HEK293T (cell line): ENCODE results near the gene TAP2.

ENCODE experiments used
- CTCF ChIA-PET: fragments of 350-600 bp; formaldehyde crosslinking; extraction: SDS; loops from one replicate; lab custom pipeline; 2021; ENCODE audit warnings: antibody characterized with exemption, inconsistent platforms; lab: Yijun Ruan, JAX
- POLR2A ChIA-PET: fragments of 350-600 bp; formaldehyde crosslinking; extraction: SDS; loops from one replicate; lab custom pipeline; 2020; ENCODE audit warnings: antibody characterized with exemption, inconsistent platforms; lab: Yijun Ruan, JAX
- DNase-seq: peaks from one replicate; pipeline ENCODE4 v3.0.0; 2012; ENCODE audit warnings: mixed read lengths; ENCODE audit errors: extremely low spot score
- ARNT ChIP-seq: fragments of 450-650 bp; IDR thresholded peaks from 2 replicates; pipeline ENCODE4 v1.6.1; 2017; ENCODE audit warnings: mild to moderate bottlenecking
- BHLHE40 ChIP-seq: fragments of 450-650 bp; IDR thresholded peaks from 2 replicates; pipeline ENCODE4 v1.6.1; 2016; ENCODE audit warnings: mild to moderate bottlenecking, moderate library complexity, borderline replicate concordance
- CTBP1 ChIP-seq: fragments of 450-650 bp; IDR thresholded peaks from 2 replicates; pipeline ENCODE4 v1.6.1; 2016; ENCODE audit warnings: borderline replicate concordance
- ELF4 ChIP-seq: fragments of 450-650 bp; IDR thresholded peaks from 2 replicates; pipeline ENCODE4 v1.6.1; 2017; ENCODE audit warnings: antibody characterized with exemption
- FOXA1 ChIP-seq: fragments of 450-650 bp; IDR thresholded peaks from 2 replicates; pipeline ENCODE4 v1.6.1; 2016; ENCODE audit warnings: mild to moderate bottlenecking
- FOXK2 ChIP-seq: fragments of 450-650 bp; IDR thresholded peaks from 2 replicates; pipeline ENCODE4 v1.6.1; 2016; ENCODE audit warnings: mild to moderate bottlenecking
- FOXM1 ChIP-seq: fragments of 450-650 bp; IDR thresholded peaks from 2 replicates; pipeline ENCODE4 v1.6.1; 2017; ENCODE audit warnings: mild to moderate bottlenecking, borderline replicate concordance
- HDGF ChIP-seq: fragments of 450-650 bp; IDR thresholded peaks from 2 replicates; pipeline ENCODE4 v1.6.1; 2017; ENCODE audit warnings: antibody characterized with exemption, borderline replicate concordance
- L3MBTL2 ChIP-seq: fragments of 450-650 bp; conservative IDR thresholded peaks from 2 replicates; pipeline ENCODE4 v1.6.1; 2016; ENCODE audit warnings: mild to moderate bottlenecking
- LEF1 ChIP-seq: fragments of 450-650 bp; IDR thresholded peaks from 2 replicates; pipeline ENCODE4 v1.6.1; 2017; ENCODE audit warnings: mild to moderate bottlenecking, borderline replicate concordance
- NFRKB ChIP-seq: fragments of 450-650 bp; IDR thresholded peaks from 2 replicates; pipeline ENCODE4 v1.6.1; 2016; ENCODE audit warnings: mild to moderate bottlenecking, moderate library complexity
- PKNOX1 ChIP-seq: fragments of 450-650 bp; IDR thresholded peaks from 2 replicates; pipeline ENCODE4 v1.6.1; 2016
- SP1 ChIP-seq: fragments of 450-650 bp; IDR thresholded peaks from 2 replicates; pipeline ENCODE4 v1.6.1; 2017
- SUZ12 ChIP-seq: fragments of 450-650 bp; IDR thresholded peaks from 2 replicates; pipeline ENCODE4 v1.6.1; 2016; ENCODE audit warnings: mild to moderate bottlenecking
- TARDBP ChIP-seq: fragments of 450-650 bp; IDR thresholded peaks from 2 replicates; pipeline ENCODE4 v1.6.1; 2016
- ZNF384 ChIP-seq: fragments of 450-650 bp; IDR thresholded peaks from 2 replicates; pipeline ENCODE4 v1.6.1; 2016

Gene TAP2

DNA sequence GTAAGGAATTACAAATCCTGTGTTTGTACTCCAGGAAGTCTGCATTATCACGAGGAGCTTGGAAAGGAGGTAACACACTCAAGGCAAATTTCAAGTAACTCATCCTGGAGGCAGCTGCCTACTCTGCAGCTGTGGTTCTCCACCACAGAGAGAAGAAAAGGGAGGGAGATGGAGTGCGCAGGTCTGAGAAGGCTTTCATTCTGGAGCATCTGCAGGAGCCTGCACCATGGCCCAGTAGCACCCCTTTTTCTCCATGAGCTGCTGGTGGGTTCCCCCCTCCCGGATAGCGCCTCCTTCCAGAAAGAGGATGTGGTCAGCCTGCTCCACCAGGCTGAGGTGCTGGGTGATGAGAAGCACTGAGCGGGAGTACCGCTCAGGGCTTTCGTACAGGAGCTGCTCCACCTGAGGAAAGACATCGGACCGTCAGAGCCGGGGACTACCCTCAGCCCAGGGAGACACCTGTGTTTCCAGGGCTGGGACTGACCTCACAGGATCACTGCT lies 6.9 kb upstream of the TAP2 start:
- ChIA-PET CTCF (interaction anchor here (1.9 kb wide), 1 partner anchor 23 kb away, joined by 7 read pairs; no protein-coding TSS in a partner anchor), POLR2A (interaction anchor here (1.0 to 2.4 kb wide), 3 partner anchors 9 to 127 kb away, joined by 4 to 17 read pairs (median 5); partner anchors contain the start of genes PSMB9 and TAP1)
- no peak for DNase-seq
- TF ChIP-seq ZNF384 (no peak), LEF1 (no peak), PKNOX1 (no peak), CTBP1 (no peak), FOXK2 (no peak), HDGF (no peak), FOXM1 (no peak), FOXA1 (no peak), L3MBTL2 (no peak), SUZ12 (no peak), ARNT (no peak), ELF4 (no peak)

GRCh38 chr6:32844839-32845383 lies 6.4 kb upstream of the TAP2 start:
- ChIA-PET CTCF (interaction anchor here (1.9 kb wide), 1 partner anchor 23 kb away, joined by 7 read pairs; no protein-coding TSS in a partner anchor), POLR2A (interaction anchor here (1.0 to 2.4 kb wide), 3 partner anchors 9 to 127 kb away, joined by 4 to 17 read pairs (median 5); partner anchors contain the start of genes PSMB9 and TAP1)
- no peak for DNase-seq
- no peak for TF ChIP-seq FOXA1
- no peak for TF ChIP-seq NFRKB
- TF ChIP-seq SP1 = no peak
- no peak for TF ChIP-seq SUZ12
- no peak for TF ChIP-seq ZNF384
- TF ChIP-seq ELF4 = no peak
- no peak for TF ChIP-seq BHLHE40

DNA sequence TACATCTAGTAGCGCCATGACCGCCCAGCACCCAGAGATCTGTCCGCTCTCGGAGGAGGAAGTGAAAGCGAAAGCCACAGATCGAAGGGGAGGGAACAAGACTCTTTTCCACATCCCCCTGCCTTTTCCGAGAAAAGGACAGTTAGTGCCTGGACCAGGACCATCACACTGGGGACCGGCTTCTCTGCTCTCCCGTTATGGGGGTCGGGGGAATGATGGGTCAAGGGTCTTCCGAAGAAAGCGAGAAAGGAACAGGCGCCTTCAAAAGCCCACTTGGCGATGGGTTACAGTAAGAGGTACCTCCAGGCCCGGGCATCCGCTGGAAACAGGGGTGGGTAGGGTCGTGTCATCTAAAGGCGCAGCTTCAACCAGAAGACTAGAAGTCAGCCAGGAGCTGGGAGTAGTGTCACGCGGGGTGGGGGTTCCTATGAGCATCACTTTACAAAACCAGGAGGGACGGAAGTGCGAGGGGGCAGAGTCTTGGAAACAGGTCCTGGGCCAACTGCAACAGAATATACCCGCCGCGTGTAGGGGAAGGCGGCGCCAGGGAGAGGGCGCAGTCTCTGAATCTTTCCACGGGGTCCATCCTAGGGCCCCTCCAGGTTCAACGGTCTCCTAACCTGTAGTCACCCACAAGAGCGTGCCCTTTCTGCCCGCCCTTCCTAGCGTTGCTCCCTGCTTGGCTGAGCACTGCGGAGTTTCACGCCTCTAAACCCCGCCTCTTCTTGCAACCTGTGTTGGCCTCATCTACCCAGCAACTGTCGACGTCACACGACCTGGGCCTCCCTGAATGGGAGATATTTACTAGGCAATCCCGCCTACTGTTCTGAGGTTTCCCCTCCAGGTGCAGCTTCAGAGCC lies 5.7 kb upstream of the TAP2 start, which contains the start of gene PSMB8:
Gene PSMB8 (minus strand): TSS at position 69 of the 860 bp plus-strand sequence. CDS start 51 bp downstream, at position 18.
- CTCF ChIA-PET = interaction anchor here (1.9 kb wide), 1 partner anchor 24 kb away, joined by 7 read pairs; no protein-coding TSS in a partner anchor
- POLR2A ChIA-PET = interaction anchor here (1.0 to 2.4 kb wide), 3 partner anchors 10 to 128 kb away, joined by 4 to 17 read pairs (median 5); partner anchors contain the start of genes PSMB9 and TAP1
- DNase-seq = peak; percentile 82
- TF ChIP-seq PKNOX1 (no peak), BHLHE40 (no peak), NFRKB (no peak), CTBP1 (no peak), ZNF384 (no peak), ELF4 (no peak), HDGF (no peak), LEF1 (no peak), FOXM1 (no peak), L3MBTL2 (no peak; the same call in 1 of the 2 replicates), FOXK2 (no peak)

- POLR2A ChIA-PET = interaction anchor here (2.4 kb wide), 1 partner anchor 11 kb away, joined by 17 read pairs; the partner anchor contains the start of genes PSMB9 and TAP1
- CTCF ChIA-PET = no interaction called here
- no peak for DNase-seq
- no peak for TF ChIP-seq ZNF384
- no peak for TF ChIP-seq SP1
- no peak for TF ChIP-seq FOXM1
- TF ChIP-seq PKNOX1 = no peak
- TF ChIP-seq LEF1 = no peak
- TF ChIP-seq HDGF = no peak
- no peak for TF ChIP-seq FOXK2
Observed at GRCh38 chr6:32843331-32843978, 4.9 kb upstream of the TAP2 start.

- DNase-seq = no peak
- POLR2A ChIA-PET = no interaction called here
- TF ChIP-seq BHLHE40 = no peak
- TF ChIP-seq FOXK2 = no peak
- no peak for TF ChIP-seq NFRKB
- TF ChIP-seq L3MBTL2 = no peak
- TF ChIP-seq SP1 = no peak
- TF ChIP-seq TARDBP = no peak
- TF ChIP-seq FOXM1 = no peak
- no peak for TF ChIP-seq SUZ12
- TF ChIP-seq LEF1 = no peak
- TF ChIP-seq ZNF384 = no peak
- TF ChIP-seq HDGF = no peak
- TF ChIP-seq ARNT = no peak
- no peak for TF ChIP-seq ELF4
- CTCF ChIA-PET = no interaction called here
Observed at GRCh38 chr6:32842690-32843089, 4.2 kb upstream of the TAP2 start.
